DLD1 (cell line): ENCODE results near the gene PRKN.

Experiments used
- in situ Hi-C: cut with HindIII; loops from 2 replicates; pipeline ENCODE4 v1.10.0; 2017; ENCODE audit warnings: low sequenced_read_pairs

The PRKN gene

DNA sequence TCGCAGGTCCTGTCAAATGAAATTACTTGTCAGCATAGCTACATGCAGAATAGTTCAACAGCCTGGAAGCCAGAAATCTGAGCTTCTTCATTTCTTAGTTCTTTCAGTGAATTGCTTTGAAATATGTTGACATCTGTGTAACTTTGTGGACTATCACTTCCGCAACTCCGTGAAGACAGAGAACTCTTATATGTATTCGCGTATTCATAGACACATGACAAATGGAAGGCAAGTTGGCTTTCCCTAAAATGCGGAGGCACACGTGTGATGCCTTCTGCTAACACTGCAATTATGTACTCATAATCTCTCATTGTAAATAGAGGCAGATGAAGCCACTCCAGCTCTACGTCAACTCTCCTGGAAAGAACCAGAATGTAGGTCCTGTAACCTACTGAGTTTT, 701.5 kb downstream of the PRKN start:
- in situ Hi-C loops, result no loop called here

DNA sequence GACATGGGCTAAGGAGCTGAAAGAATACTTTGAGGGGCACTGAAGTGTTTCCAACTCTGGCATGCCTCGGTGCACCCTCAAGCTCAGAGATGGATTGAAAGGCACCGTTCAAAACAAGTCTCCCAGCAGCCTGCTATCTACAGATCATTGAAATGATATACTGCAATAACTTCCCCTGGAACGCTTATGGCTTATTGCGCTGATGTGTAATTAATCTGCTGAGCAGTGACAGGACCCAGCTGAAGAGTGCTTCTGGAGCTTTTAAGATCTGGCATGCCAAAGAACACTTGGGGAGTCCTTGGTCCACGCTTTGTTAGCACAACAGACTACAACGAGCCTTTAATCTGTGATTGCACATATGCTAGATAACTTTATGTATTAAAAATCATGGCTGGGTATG, 708.2 kb downstream of the PRKN start:
- in situ Hi-C loops, result no loop called here

DNA sequence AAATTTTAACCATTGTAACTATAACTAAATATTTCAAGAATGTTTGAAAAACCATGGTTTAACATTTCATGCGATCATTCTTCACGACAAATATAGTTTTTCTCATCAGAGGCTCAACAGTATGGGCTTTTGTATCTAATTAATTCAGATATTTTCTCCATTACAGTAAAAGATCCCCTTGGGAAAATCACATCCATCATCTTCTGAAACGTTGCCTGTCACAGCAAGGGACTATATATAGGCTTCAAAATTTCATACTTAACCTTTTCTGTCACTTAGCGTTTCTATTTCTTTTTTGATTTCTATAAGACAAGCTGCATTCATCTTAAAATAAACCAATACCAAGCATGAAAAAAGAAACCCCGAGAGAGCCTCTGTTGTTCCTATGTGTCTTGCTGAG, 710.0 kb downstream of the PRKN start:
- in situ Hi-C loops, result no loop called here

DNA sequence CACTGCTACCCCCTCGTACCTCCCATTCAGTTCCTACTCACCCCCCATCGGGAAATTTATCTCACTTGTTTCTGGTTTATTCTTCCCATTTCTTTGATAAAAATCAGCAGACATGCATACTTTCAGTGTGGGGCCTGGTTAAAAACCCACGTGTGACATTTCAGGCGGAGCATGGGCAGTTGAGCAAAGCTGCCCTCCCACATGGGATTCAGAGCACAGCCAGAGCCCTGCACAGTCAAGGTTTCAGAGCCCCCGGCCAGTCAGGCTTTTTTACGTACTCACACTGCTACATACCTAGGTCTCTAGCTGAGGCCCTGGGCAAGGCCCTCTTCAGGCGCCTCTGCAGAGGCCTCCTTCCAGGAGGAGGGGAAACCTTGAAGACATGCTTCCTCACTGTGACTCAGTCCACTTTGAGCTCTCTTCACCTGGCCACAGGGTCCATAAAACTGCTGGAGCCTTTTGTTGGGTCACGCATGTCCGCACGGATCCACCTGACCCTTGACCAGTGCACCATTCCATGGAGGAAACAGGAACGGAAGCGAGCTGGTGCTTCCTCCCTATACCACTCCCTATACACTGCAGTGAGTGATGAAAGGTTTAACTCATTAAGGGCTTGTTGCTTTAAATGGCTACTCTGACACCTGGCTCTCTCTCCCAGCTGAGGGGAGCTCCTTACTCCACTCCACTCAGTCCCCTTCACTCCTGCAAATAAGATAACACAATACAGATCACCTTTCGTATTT, 713.3 kb downstream of the PRKN start:
- in situ Hi-C loops, result no loop called here

DNA sequence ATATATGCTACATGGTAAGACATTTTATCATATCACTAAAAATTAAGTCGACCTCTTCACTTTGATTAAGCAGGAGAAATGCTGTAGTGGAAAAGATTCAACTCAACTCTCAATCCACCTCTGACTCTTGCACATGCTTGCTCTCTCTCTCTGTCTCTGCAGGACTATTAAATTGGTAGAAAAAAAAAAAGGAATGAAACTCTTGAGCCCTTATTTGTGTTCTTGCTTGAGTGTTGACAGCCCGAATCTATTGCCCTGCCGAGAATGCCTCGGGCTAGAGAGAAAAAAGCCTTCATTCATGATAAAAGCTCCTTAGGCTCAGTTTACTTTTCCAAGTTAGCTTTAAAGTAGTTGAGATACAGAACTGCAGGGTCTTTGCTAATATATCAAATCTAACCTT, 722.2 kb downstream of the PRKN start:
- in situ Hi-C loops, result no loop called here

DNA sequence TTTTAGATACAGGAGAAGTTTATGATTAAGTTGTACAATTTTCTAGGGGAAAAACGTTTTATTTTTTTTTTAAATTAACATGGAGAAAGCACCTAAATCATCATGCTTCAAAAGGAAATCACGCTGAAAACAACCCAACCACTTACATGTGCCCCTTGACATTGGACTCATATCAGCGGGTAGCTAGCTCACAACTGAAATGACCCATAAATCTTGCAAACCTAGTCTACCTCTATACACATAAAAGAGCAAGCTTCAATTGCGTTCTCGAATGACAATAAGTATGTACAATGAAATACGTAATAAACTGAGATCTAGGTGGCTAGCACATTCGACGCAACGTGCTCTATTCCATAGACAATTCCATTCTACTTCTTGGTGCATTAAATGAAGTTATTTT, 730.8 kb downstream of the PRKN start:
- in situ Hi-C loops, result no loop called here

DNA sequence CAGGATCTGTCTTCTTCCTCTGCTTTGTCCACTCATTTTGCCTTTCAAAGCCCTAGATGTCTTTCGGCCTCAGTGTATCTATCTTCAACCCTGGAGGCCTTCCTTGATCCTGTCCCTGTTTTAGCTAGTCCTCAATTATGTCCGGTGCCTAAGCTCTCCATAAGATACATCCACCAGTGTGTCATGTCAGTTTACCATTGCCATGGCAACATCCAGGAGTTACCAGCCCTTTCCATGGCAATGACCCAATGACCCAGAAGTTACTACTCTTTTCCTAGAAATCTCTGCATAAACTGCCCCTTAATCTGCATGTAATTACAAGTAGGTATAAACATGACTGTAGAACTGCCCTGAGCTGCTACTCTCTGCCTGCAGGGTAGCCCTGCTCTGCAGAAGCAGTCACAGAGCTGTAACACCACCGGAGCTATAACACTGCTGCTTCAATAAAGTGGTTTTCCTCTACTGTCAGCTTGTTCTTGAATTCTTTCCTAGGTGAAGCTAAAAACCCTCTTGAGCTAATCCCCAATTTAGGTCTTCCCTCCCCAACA, 741.6 kb downstream of the PRKN start:
- in situ Hi-C loops, result loop anchor here (10.0 kb wide), 1 partner anchor 69 kb away; no protein-coding TSS in a partner anchor

DNA sequence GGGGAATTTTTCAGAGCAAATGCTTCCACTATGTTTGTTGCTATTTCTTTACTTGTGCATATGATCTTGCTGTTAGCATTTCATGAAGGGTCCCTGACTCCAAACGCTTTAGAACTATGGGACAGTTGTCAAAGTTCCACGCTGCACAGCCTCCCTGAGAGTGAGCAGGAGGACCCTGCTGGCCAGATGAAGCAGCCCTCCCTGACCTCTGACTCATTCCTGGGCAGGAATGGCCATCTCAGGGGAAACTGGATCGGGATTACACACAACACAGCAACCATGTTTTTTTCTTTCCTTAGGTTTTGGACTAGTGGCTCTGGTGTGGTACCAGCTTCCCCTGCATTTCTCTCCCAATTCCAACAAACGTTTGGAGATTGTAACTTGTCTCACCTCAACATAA, 742.9 kb downstream of the PRKN start:
- in situ Hi-C loops, result loop anchor here (10.0 kb wide), 1 partner anchor 70 kb away; no protein-coding TSS in a partner anchor

DNA sequence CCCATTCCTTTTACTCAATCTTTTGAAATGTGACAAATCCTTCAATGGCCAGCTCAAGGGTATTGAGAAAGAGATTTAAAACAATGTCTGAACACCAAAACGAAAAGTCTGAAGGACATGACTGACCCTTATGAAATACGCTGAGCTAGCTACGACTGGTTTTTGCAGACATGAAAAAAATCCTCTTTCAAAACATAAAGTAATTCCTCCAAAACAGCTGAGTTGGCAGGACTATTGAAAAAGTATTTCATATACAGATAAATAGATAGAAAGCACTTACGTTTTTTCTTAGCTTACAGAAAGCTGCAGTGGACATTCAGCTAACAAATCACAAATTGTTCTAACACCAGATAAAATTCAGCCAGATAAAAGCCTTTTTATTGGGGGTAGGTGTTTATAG, 751.0 kb downstream of the PRKN start:
- in situ Hi-C loops, result no loop called here

DNA sequence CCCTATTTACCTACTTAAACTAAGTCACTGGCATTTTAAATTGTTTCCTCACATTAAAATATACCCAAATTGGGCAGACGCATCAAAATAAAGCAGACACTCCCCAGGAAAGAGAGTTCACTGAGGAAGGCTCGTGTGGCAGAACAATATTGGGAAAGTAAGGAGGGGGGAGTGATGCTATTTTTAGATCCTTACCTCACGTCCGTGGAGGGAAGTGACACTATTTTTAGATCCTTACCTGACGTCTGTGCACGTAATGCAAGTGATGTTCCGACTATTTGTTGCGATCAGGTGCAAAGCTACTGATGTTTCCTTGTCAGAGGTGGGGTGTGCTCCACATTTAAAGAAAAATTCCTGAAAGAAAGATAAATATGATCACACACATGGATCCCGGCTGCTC, 754.5 kb downstream of the PRKN start:
- in situ Hi-C loops, result no loop called here

DNA sequence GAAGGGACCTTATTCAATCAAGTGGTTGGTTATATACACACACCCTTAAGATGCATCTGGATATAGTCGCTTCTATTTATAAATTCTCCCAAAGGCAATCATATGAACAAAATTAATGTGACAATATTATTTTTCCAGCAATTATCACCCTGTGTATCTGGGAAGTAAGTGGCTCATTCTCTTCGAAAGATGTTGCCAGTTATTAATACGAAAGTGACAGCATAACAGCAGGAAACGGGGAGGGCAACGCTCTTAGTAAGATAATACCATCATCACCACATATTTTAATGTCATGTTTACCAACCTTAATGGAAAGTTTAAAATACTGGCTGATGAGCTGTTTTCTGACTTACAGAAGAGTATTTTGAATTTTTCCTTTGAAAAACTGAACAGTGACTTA, 756.5 kb downstream of the PRKN start:
- in situ Hi-C loops, result no loop called here

DNA sequence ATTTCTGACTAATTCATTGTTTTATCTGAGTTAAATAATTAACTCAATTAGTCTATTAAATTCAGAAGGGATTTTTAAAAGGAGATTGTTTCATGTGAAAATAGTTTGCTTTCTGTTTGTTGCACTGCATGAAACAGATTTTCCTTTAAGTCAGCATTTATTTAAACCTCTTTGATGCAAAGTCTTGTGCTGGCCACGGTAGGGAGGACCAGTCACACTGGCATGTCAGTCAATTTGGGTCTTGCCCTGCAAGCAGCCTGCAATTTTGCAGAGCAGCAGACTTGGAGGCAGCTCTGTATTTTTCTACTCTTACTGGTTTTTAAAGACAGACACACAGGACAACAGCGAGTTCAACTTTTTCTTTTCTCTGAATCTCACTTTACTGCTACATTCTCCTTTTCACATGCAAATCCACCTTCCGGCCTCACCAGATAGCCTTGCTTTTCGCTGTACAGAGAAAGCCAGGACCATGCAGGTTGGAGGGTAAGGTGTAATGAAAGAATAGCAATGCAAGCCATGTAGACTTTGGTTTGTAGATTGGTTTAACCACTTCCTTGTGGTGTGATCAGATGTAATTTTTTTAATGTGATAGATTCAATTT, 763.8 kb downstream of the PRKN start:
- in situ Hi-C loops, result no loop called here

DNA sequence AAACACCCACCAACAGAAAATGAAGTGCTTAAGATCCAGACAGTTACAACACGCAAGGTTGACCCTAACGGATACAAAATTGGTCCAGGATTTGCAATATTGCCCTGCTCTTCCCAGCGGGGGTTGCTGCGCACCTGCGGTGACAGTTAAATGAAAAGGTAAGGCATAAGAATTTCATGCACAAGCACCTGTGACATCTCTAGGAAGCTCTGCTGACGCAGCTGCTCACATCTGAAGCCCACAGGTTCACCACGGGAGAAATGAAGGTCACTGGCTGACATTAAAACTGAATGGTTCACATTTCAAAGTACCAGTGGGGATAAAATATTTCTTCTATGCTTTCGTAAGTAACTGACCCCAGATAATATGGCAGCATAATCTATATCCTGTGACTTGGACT, 764.4 kb downstream of the PRKN start:
- in situ Hi-C loops, result no loop called here

DNA sequence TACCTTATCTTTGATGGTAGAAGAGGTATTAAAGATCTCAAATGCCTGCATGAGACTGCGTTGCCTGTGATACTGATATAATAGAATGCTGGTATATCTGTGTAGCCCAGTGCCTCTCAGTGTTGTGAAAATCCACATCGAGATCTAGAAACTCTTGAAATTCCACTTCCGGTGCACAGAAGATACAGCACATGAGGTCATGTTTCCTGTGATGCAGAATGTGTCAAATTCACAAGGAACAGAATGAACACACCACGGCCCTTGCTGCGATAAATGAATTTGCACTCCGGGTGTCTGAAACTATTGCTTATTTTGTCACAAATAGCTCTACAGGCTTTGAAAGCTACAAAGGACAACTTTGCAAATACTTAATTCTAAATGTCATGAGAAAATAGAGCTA, 765.8 kb downstream of the PRKN start:
- in situ Hi-C loops, result no loop called here

DNA sequence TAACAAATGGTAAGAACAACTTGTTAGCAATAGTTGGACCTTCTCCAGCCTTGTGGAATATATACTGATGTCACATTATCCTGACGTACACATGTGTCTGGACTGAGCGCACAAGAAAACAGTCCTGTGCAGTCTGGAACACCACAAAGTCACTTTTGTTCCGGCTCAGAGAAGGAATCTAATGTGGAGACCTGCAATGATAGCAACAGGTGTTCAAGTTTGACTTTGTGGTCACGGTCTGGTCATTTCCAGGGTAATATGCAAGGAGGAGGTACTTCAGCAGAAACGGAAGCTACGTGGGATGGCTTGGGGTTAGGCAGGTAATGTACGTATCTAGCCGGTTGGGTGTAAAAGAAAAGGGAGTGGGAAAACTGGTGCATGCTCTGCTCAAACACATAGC, 766.5 kb downstream of the PRKN start:
- in situ Hi-C loops, result no loop called here

DNA sequence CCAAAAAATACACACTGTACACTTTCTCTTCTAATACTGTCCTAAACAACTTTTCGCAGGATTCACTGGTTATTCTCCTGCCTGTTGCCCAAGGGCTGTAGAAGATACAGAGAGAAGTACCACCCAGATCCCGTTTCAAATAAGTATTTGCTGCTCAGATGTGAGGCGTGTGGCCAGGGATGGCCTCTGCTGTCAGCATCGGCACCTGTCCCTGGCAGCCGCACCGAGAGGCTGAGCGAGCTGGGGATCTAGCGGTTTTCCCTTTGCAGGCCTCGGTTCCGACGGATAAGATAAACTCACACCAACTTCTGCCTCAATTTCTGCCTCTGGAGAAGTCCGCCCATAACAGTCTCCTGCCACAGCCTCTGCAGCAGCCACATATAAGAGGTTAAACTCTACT, 768.5 kb downstream of the PRKN start:
- in situ Hi-C loops, result no loop called here

DNA sequence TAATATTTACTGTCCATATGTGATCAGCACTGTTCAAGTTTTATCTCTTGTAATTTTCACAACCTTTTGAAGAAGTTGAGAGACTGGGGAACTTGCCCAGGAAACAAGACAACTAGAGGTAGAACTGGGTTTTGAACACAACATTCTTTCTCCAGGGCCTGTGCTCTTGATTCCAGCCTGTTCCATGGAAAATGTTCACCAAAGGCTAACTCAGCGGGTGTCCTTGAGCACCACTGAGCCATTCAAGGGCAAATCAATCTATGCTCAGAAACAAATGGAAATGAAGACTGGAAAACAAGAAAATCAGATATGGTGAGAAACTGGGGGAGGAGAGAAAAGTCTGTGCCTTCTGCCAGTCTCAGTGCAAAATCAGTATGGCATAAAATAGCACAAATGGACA, 771.5 kb downstream of the PRKN start:
- in situ Hi-C loops, result no loop called here

DNA sequence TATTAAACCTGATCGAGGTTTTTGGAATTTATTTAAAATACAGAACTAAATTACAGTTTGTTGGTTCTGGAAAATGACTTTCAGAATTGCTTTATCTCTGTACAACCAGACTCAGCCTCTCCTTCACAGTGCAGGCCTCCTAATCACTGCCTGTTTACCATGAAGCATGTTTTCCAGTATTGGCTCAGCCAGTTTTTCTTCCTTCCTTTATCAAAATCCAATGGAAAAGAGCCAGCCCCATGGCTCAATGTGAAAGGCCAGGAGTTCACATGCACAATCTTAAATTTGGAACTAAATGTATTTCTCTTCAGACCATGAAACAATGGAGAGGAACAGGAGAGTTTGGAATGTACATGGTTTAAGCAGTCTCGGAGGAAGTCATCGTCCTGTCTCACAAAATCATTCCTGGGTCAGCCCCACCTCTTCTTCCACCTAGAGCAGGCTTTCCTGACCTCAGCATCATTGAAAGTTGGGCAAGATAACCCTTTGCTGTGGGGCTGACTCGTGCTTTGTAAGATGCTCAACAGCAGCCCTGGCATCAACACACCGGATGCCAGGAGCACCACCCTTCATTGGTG, 772.8 kb downstream of the PRKN start:
- in situ Hi-C loops, result no loop called here

DNA sequence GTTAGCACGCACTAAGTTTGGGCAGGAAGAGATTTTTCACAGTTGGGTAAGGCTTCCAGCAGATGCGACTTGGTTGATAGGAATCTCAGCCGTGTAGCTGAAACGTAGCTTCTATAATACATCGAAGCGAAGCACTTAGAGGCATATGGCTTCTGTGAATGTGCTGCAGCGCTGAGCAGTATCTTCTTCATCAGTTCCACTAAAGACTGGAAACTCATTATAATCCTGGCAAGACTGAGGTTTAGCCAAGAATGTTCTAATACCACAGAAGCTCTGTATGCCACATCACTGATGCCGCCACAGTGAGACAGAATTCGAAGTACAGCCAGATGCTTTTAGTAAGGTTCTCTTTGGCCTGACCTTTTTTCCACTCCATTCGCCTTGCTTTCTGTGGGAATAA, 773.5 kb downstream of the PRKN start:
- in situ Hi-C loops, result no loop called here

DNA sequence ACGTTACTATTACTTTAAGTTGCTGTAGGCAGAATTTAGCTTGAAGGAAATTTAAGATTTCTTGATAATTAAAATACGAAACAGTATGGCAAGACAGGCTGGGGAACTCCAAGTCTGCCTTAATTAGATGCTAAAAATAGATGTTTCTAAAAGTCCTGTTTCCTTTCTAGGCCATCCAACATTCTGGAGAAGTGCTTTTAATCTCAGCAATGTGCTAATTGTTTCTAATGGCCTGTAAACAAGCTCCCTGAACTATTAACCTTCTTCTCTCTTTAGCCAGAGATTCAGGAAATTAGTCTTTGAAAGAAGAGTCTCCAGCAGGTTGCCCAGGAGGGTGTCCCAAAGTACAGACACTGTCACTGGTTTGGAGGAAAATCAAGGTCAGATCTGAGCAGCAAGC, 776.4 kb downstream of the PRKN start:
- in situ Hi-C loops, result no loop called here

DNA sequence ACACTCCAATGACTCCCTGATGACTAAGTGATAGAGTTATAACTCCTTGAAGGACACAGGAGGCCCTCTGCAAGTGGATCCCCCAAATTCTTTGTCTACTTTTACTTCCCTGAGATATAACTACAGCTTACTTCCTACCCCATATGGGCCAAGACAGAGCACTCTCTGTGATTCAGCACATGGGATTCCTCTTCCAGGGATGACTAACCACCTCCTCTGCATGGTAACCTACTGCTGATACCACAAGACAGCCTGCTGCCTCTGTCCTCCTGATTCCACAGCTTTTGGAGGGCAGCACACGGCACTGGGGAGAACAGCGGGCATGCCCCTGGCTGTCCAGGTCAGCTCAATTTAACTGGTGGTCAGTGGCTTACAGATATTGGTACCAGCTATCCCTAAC, 778.0 kb downstream of the PRKN start:
- in situ Hi-C loops, result no loop called here

DNA sequence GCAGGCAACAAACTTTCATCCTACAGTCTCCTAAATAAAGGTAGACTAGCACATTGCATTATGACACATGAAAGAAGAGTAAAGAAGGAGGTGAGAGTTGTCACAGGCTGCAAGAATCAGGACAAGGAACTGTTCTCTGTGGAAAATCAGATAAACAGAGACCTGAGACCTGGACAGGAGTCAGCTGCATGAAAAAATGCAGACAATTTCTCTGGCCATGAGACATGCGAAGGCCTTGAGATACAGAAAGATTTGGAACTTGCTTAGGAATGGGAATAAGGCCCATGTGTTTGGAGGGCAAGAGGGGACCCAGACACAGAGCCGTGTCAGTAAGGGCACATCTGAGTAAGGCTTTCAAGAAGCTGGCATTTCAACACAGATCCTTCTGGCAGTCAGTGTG, 779.1 kb downstream of the PRKN start:
- in situ Hi-C loops, result no loop called here
